GM20000 (cell line): ENCODE results near the gene SLC16A8.

Experiments used
- DNase-seq: peaks from one replicate; pipeline ENCODE4 v3.0.0; 2012; ENCODE audit warnings: low spot score
- TF ChIP-seq, protein P1 (sequence below): IDR thresholded peaks from 2 replicates; pipeline ENCODE4 v1.5.1; 2012; ENCODE audit warnings: mild to moderate bottlenecking, control low read depth; ENCODE audit errors: extremely low read depth, missing control alignments

Gene SLC16A8

DNA sequence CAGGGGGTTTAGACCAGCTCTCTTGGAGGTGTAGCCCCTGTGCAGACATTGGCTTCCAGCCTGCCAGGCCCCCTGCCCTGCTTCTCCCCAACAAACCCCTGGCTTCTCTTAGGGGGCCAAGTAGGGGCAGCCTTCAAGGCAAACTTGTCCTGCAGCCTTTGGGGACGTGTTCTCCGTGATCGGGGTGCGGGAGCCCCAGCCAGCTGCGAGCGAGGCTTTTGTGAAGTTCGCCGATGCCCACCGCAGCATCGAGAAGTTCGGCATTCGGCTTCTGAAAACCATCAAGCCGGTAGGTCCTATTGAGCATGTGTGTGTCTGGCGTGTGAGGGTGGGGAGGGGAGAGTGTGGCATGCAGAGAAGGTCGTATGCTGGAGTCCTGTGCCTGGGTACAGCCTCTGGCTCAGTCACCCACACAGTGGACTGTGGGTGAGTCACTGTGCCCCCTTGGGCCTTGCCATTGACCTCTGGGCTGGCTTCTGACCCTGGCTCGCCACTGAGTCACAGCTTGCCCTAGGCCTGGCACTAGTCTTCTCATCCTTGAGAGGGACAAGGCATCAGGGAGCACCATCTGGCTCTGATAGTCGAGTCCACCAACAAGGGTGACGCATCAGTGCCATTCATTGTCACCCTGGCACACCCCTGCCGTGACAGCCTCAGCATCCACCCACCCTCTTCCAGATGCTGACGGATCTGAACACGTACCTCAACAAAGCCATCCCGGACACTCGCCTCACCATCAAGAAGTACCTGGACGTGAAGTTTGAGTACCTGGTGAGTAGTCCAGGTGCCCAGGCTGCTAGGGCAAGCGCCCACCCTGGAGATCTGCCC lies 11.4 kb downstream of the SLC16A8 start:
- TF ChIP-seq, protein P1, sequence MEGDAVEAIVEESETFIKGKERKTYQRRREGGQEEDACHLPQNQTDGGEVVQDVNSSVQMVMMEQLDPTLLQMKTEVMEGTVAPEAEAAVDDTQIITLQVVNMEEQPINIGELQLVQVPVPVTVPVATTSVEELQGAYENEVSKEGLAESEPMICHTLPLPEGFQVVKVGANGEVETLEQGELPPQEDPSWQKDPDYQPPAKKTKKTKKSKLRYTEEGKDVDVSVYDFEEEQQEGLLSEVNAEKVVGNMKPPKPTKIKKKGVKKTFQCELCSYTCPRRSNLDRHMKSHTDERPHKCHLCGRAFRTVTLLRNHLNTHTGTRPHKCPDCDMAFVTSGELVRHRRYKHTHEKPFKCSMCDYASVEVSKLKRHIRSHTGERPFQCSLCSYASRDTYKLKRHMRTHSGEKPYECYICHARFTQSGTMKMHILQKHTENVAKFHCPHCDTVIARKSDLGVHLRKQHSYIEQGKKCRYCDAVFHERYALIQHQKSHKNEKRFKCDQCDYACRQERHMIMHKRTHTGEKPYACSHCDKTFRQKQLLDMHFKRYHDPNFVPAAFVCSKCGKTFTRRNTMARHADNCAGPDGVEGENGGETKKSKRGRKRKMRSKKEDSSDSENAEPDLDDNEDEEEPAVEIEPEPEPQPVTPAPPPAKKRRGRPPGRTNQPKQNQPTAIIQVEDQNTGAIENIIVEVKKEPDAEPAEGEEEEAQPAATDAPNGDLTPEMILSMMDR: no peak

DNA sequence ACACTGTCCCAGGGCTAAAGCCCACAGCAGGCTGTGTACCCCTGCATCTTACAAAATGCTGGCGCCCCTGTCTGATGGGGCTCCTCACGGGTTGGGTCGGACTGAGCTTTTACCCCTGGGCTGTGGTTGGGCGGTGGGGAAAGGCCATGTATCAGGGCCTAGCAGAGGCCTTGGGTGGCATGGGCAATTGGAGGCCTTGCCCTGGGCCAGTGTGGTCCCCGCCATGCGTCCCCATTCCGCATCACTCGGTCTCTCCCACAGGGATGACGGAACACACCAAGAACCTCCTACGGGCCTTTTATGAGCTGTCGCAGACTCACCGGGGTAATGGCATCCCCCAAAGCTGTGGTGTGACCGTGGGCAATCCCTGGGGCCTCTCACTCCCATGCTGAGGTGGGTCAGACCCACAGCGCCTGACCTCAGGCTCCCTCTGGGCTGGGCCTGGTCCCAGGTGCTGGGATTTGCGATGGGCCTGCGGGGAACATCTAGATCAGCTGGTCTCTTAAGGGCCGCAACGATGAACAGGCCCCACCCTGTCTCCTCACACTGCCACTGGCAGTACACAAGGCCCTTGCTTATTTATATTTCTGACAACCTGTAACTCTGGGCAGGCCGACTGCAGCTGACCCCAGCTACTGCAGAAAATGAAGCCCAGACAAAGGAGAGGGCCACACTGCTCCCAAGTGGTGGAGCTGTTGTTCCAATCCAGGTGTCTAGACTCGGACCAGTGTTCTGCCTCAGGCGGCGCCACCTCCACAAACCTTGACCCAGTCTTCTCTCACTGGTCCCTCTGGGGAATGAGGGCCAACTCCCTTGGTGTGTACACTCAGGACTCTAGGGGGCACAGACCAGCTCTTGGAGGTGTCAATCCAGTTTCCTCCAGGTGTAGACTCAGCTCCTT lies 12.3 kb downstream of the SLC16A8 start:
- TF ChIP-seq, protein P1: no peak
- DNase-seq: no peak

More for the DNA sequence above, 11.4 kb downstream of the SLC16A8 start:
- no peak for DNase-seq

- DNase-seq: no peak
- TF ChIP-seq, protein P1: no peak
Observed at GRCh38 chr22:38070250-38070921, 13.6 kb downstream of the SLC16A8 start.

GRCh38 chr22:38069372-38070249 lies 14.4 kb downstream of the SLC16A8 start:
- TF ChIP-seq, protein P1: peak; percentile 11
- no peak for DNase-seq

DNA sequence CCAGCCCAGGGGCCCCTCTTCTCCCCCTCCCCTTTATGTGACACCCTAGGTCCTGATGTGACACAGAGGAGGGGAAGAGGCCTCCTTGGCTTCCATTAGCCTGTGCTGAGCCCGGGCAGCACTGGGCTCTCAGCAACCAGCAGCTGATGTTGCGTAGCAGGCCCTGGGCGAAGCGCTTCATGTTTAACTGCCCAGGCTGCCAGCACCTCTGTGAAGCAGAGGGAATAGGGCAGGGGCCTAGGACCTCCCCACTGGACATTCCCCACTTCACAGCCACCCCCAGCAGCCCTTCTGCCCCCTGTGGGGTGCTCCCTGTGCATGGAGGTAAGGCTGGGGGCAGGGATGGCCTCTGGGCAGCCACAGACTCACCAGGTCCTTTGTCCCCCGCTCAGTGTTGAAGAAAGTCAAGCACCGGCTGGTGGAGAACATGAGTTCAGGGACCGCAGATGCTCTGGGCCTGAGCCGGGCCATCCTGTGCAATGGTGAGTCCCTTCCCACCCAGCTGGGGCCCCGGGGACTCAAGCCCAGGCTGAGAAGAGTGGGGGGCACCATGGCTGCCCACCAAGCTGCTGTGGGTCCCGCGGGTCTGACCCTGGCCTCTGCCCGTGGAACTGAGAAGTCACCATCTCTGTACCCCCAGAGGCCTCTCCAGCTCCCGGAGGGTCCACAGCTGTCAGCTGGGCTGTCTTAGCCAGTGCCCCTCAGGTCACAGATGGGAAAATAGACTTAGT lies 15.2 kb downstream of the SLC16A8 start:
- TF ChIP-seq, protein P1: no peak
- DNase-seq: no peak

- DNase-seq: no peak
- TF ChIP-seq, protein P1: no peak
Observed at GRCh38 chr22:38067761-38068360, 16.1 kb downstream of the SLC16A8 start.
